Limb (tissue), 2 donors: ENCODE results near the gene TMEM244.
A peak's percentile ranks its signal among the peaks of the same experiment; 100 is the strongest.
"Not testable (repeated sequence)": the region's sequence is repeated elsewhere in the genome, so short reads cannot be mapped to it uniquely, and the experiment has no call there.

ENCODE experiments used
- DNase-seq, 2 donors: peaks; one replicate each; pipeline ENCODE4 v3.0.0-alpha.2; 2016; ENCODE audit errors: extremely low spot score in 2 of 2

TMEM244 gene, protein sequence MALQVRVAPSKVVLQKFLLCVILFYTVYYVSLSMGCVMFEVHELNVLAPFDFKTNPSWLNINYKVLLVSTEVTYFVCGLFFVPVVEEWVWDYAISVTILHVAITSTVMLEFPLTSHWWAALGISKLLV

DNA sequence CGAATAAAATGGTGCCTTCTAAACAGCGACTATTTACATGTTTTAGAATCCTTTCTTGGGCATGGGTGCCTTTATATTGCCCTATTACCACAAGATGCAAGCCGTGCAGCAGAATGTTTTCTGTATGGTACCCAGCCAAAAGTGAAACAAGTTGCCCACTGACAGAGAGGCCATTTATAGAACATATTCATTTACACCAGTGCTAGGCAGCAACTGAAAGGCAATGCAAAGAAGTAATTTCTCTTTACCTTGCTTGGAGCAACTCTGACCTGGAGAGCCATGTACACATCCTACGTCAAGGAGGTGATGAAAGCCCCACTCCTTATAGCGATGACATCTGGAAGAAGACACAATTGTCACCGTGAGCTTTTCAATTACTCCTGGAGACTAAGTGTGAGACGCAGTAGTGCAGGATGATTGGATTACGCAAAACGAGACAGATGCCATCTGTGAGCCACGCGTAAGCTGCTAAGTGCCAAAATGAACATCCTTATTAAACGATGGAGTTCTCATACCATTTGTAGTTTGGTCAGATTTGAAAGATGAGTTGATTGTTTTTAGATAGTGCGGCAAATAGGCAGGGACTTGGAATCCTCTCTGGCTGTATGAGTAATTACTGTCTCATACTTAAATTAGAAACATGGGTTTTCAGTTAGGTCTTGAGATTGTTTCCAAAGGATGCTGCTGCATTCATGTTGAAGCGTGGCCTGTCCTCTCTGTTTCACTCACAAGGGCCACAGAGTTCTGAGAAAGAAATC, at the start of gene TMEM244:
TSS of gene TMEM244 (minus strand) at position 408 of the 758 bp plus-strand sequence. CDS start at position 281, 127 bp downstream.
- no peak for DNase-seq

DNA sequence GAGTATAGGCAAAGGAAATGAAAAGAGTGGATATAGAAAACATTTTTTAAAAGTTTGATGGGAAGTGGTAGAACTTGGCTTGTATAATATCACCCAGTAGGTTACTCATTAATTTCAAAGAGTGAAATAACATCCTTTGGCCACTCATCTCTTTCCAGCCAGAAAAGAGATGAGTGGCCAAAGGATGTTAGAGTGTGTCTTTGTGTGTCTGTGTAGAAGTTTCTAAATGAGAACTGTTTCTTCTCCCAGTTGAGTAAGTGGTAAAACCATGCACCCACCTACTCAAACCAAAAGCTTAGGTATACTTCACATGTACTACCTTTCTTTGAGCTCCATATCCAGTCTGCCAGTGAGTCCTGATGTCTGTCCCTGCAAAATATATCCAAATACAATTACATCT, 47.7 kb upstream of the TMEM244 start:
- no peak for DNase-seq

DNA sequence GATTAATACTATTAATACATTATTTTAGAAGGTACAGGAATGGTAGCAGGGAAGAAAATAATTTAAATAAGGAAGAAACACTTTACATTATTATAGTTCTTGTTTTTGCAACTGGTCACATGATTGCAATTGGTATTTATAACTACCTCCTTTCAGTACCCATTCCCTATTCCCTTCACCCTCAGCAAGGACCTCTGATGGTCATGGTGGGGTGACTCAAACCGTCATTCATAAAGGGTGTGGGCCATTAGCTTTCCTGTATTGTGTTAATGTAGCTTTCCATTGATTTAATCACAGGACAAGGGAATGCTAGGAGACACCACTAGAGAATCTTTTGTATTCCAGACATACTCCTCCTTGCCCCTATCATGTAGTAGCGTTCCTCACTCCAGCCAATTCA, 47.2 kb upstream of the TMEM244 start:
- no peak for DNase-seq

DNA sequence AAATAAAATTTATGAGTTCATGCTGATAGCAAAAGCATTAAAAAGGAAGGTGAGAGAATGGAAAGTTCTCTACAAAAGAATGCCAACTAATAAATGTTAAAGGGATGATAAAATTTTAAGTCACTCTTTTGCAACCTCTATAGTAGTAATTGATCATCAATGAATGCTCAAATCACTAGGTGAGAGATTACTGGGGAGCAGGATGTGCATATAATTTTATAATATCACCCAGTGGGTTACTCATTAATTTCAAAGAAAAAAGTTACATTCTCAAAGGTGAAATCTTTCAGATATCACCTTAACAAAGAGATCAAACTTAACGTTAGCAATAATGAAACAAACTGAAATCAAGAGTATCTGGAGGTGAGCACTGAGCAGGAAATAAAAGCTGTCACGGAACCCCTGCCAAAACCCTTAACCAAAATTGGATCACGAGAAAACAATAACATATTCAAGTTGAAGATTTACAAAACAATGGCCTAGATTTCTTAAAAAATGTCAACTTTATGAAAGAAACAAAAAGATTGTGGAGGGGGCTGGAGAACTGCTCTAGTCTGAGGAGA, 45.5 kb upstream of the TMEM244 start:
- DNase-seq, result no peak

DNA sequence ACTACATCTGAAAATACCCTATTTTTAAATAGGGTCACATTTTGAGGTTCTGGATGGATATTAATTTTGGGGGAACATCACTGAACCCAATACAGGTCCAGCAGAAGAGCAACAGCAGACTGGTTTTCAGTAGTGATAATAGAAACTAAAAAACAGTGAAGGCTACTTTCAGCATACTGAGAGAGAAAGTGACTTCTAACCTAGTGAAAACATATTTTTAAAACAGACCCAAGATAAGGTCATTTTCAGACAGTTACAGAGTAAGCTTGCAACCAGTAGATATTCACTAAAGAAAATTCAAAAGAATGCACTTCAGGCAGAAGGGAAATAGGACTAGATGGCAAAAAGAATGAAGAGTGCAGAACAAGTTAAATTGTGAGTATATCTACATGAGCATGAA, 42.0 kb upstream of the TMEM244 start:
- DNase-seq, result no peak

DNA sequence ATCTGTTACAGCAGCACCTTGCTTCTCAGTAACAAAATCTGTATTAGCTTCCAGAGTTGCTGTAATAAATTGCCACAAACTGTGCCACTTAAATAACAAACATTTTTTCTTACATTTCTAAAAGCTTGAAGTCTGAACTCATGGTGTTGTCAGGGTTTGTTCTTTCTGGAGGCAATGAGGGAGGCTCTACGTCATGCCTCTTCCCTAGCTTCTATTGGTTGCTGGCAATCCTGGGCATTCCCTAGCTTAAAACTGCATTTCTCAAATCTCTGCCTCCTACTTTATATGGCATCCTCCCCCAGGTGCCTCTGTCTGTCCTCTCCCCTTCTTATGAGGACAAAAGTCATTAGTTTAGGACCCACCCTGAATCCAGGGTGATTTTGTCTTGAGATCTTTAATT, 41.6 kb upstream of the TMEM244 start:
- DNase-seq, result no peak

DNA sequence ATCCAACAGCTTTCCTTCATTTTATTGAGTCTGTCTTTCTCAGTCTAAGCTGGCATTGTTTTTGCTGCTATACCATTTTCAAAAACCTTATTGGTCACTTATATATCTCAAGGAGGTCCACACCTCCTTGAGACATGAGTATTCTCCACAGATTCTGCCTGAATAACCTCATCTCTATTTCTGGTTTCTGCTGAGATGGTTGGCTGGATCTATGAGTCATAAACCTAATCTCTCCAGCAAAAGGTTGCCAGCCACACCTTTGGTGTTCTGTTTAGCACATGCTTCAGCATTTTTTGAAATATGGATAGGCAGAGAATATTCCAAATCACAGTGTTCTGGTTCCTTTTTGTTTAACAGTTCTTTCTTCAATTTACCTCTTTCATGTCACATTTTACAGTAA, 40.8 kb upstream of the TMEM244 start:
- DNase-seq, result no peak

DNA sequence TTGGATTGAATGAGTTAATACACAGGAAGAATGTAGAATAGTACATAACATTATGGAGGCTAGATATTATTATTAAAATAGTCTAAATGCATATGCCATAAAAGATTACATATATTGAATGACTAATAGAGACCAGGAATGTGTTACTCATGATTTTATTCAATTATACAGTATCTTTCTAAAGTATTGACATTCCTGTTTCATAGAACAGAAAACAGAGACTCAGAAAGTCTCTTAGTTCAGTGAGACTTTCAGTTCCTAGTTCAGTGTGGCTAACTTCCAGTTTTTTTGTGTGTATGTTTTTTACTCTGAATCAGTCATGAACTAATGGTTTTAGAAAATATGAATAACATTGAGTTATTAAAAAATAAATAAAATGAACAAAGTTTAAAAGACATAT, 34.6 kb upstream of the TMEM244 start:
- DNase-seq, result no peak

DNA sequence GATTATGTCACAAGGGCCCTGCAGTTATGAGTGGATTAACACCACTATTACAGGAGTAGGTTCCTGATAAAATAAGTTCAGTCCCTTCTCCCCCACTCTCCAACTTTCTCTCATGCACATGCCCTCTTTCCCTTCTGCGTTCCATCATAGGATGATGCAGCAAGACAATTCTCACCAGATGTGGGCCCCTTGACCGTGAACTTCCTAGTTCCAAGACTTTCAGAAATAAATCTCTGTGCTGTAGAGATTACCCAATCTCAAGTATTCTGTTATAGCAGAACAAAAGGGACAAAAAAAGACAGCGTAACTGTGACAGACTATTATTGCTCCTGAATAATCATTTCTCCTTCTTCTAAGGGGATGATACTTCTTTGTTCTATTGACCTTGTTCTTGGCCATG, 33.8 kb upstream of the TMEM244 start:
- DNase-seq, result no peak

DNA sequence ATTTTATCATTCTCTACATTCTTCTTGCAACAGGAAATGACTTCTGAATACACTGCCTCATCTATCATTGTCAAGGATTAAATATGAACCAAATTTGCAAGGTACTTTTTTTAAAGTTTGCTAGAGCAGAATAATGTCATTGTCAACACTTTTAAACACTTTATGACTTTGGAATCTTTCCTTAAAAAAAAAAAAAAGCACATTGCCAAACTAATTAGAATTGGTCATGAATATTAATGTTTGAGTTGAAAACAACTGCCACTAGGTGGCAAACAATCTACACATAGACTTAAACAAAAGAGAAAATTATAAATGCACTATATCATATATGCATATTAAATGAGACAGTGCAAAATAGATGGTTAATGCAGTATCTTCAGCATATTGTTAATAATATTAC, 32.5 kb upstream of the TMEM244 start:
- DNase-seq, result peak in 1 of 2 donors; percentile 34

DNA sequence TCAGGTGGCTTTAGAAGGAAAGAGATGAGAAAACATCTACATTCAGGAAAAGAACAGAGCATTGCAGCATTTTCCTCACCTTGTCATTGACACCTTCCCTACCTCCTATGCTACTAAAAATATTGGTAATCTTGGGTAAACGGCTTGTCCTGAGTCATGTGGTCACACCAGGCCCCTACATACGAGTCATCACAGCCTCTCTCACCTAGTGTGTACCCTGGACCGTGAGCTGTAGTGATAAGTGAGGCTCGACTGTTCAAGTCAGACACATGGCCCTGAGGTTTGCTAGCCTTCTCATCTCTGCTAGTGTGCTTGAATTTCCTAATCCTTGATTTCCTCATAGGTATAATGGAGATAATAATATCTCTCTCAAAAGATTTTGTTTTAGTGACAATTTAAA, 29.6 kb upstream of the TMEM244 start:
- DNase-seq, result no peak

DNA sequence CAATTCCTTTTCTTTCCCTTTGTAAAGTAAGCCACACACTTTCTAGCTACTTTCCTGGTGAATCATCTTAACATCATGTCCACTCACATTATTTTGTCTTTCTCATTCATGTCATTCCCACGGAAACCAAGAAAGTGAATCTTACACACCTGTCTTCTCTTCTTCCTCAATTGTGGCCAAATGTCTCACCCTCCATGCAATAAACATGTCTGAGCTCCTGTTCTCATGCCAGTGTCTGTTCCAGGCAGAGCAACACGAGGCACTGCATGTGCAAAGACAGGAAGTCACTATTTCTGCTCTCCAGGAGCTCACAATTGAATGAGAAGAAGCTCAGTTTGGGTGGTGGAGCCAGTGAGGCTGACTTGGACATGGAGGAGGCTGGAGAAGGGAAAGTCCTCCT, 29.0 kb upstream of the TMEM244 start:
- no peak for DNase-seq

DNA sequence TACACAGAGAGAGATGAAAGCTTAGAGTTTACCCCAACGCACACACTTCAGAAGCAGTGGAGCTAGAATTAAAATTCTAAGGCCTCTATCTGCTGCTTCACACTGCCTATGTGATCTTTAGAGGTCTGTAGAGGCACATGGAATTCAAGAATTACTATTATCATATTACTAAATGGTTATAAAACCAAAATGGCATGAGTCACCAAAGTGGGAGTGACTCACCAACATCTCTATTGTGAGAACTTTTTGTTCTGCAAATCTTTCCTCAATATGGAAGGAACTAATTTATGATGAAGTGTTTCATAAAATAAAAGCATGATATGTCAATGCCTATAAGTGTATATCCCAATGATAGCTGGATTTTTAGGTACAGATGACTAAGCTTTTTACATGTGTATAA, 28.5 kb upstream of the TMEM244 start:
- no peak for DNase-seq

DNA sequence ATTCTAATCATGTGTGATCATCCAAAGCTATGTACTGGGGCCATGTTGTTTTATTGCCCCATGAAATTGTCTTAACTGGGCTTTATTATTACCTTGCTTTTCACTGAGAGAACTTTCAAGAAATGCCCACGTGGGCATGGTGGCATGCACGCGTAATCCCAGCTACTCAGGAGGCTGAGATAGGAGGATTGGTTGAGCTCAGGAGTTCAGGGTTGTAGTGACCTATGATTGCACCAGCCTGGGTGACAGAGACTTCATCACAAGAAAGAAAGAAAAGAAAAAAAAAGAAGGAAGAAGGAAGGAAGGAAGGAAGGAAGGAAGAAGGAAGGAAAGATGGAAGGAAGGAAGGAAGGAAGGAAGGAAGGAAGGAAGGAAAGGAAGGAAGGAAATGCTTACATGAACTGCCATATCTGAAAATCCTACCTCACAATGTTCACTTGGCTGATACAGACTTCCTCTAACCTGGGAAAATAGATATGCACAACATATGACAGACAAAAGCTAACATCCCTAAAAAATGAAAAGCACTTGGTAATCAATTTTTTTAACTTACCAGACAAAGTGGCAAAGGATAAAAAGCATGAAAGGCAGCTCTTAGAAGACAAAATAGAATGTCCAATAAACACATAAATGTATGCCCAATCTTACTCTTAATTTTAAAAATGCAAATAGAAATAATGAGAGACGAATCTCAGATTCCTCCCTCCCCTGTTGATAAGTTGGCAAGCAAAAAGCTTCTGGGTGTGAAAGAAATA, 25.5 kb upstream of the TMEM244 start:
- DNase-seq, result no peak

DNA sequence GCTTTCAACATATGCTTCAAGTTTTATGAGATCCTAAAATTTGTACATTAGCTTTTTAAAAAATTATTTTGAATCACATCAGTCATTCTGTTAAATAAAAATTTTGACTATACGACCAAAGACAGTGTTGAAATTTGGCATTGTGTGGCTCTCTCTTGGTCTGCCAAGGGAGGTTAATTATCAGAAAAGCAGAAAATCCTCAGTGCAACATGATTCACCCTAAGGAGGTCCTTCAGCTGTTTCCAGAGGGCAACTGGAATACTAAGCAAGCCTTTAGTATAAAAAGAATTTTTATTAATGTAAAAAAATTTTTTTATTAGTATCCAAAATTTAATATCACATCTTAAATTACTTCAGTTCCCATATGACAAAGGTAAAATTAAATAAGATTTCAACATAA, 23.1 kb upstream of the TMEM244 start:
- DNase-seq, result no peak

DNA sequence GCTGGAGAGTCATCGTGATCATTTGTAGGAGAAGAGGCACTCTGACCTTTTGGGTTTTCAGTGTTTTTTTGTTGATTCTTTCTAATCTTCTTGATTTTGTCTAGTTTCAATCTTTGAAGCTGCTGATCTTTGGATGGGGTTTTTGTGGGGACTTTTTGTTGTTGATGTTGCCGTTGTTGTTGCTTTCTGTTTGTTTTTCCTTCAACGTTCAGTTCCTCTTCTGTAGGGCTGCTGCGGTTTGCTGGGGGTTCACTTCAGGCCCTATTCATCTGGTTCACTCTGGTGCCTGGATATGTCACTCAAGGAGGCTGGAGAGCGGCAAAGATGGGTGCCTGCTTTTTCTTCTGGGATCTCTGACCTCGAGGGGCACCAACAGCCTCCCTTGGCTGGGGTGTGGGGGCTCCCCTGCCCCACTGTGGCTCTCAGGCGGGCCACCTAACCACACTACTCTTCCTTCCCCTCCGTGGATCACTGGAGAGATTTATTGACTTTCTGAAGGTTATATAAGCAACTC, 21.5 kb upstream of the TMEM244 start:
- DNase-seq, result no peak

DNA sequence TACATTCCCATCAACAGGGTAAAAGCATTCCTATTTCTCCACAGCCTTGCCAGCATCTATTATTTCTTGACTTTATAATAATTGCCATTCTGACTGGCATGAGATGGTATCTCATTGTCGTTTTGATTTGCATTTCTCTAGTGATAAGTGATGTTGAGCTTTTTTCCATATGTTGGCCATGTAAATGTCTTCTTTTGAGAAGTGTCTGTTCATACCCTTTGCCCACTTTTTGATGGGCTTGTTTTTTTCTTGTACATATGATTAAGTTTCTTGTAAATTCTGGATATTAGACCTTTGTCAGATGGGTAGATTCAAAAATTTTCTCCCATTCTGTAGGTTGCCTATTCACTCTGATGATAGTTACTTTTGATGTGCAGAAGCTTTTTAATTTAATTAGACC, 16.8 kb upstream of the TMEM244 start:
- DNase-seq, result not testable (repeated sequence)

DNA sequence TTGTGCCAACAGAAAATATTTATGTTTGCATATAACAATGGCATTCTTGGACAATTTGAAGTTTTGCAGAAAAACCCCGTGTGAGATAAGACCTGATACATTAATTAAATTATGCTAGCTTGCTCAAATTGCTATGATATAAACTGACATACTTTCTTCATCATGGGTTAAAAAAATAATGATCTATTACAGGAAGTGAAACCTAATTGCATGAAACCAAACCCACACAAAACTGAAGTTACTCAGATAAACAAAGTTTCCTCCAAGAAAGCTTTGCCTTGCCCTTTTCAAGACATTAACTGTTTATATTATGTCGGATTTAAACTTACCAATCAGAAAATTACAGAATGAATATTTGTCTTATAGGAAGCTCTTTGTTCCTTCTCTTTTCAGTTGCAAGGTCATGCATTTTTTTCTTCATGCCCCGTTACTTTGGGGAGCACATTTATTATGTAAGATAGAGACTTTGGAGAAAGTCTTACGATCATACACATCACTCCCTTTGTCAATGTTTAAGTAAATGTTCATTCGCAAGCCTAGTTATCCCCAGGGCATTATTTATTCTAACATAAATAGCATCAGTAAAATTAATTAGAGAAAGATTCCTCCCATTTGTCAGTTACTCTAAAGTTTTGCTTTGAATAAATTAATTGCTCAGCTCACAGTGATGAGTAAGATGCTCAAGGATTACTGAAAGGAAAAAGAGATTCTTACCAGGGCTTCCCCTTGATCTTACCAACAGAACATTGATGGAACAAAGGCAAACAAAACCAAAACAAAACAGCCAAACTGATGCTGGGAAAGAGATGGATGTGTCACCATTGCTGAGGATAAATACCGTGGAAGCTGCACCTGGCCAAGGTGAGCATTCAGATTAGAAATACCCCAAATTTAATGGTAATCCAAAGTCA, 14.8 kb upstream of the TMEM244 start:
- no peak for DNase-seq

DNA sequence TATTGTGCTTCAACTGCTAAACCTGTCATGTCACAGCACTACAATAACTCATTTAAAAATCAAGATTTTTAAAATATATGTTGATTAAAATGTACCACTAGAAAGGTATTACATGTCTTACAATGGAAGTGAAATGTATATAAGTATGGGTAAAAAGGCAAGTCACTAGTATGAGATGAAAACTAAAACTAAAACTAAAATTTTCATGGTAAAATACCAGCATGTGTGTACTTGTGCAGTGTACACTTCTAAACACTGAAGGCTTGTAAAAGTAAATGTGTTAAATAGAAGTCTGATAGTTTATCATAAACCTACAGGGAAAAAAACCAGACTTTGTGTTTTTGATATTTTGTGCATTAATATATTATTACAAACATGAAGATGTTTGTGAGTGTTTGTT, 13.7 kb upstream of the TMEM244 start:
- DNase-seq, result no peak

DNA sequence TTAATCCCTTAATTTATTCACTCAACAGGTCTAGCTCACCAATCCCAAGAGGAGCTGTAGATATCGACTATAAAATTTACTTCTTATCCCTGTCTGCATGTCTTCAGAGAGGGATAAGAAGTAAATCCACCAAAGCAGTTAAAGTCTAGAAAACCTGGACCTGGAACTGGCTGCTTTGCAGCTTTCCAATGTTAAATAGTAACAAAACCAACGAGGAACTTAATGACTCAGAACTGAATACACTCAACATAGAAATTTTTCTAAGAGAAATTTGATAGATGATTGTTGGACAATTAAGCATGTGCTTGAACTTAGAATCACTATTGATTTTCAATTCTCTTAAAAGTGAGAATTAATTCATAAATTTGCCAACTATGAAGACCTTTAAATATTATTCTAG, 11.5 kb upstream of the TMEM244 start:
- no peak for DNase-seq

DNA sequence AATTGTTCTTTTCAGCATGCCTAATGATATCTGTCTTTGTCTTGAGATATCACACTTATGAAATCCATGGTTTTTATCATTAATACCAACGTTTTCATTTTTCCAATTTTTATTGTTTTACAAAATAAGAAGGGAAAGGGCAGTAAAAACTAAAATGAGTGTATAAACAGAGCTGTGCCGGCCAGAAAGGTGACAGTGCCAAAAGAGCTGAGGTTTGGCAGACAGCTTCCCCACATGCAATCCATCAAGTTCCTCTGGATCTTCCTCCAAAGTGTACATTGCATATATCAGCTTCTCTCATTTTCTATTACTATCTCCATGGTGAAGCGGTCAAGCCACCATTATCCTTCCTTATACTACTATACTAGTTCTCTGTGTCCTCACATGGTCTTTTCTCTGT, 10.1 kb upstream of the TMEM244 start:
- no peak for DNase-seq
